Germinal center (tissue), 1 donor: ENCODE data around the gene MICAL3.

Experiments
- DNase-seq: peaks from one replicate; pipeline ENCODE4 v3.0.0; 2012; ENCODE audit warnings: mixed read lengths, low spot score

MICAL3 gene

GRCh38 chr22:17868771-17869170 is 155.6 kb downstream of the MICAL3 start:
- no peak for DNase-seq

- DNase-seq = no peak
Observed at GRCh38 chr22:17867160-17867785, 157.1 kb downstream of the MICAL3 start.

GRCh38 chr22:17866621-17867020 is 157.7 kb downstream of the MICAL3 start:
- no peak for DNase-seq

- no peak for DNase-seq
Observed at GRCh38 chr22:17866127-17866526, 158.2 kb downstream of the MICAL3 start.

- no peak for DNase-seq
Observed at GRCh38 chr22:17865183-17866055, 158.9 kb downstream of the MICAL3 start.

GRCh38 chr22:17864398-17865182 is 159.8 kb downstream of the MICAL3 start:
- DNase-seq = no peak

- DNase-seq = no peak
Observed at GRCh38 chr22:17862646-17863181, 161.6 kb downstream of the MICAL3 start.

GRCh38 chr22:17861909-17862308 is 162.5 kb downstream of the MICAL3 start:
- no peak for DNase-seq

- DNase-seq = no peak
Observed at GRCh38 chr22:17860220-17860965, 164.0 kb downstream of the MICAL3 start.

GRCh38 chr22:17858033-17858432 is 166.3 kb downstream of the MICAL3 start:
- no peak for DNase-seq

- no peak for DNase-seq
Observed at GRCh38 chr22:17855572-17856290, 168.6 kb downstream of the MICAL3 start.

GRCh38 chr22:17853073-17853472 is 171.3 kb downstream of the MICAL3 start:
- DNase-seq = no peak

GRCh38 chr22:17851759-17852158 is 172.6 kb downstream of the MICAL3 start:
- DNase-seq = no peak

GRCh38 chr22:17847360-17848078 is 176.8 kb downstream of the MICAL3 start:
- DNase-seq = no peak

- DNase-seq = no peak
Observed at GRCh38 chr22:17846326-17846992, 177.9 kb downstream of the MICAL3 start.

- no peak for DNase-seq
Observed at GRCh38 chr22:17845790-17846189, 178.6 kb downstream of the MICAL3 start.

- no peak for DNase-seq
Observed at GRCh38 chr22:17845327-17845726, 179.0 kb downstream of the MICAL3 start.

- no peak for DNase-seq
Observed at GRCh38 chr22:17844150-17844549, 180.2 kb downstream of the MICAL3 start.

- no peak for DNase-seq
Observed at GRCh38 chr22:17842386-17842785, 182.0 kb downstream of the MICAL3 start.

- no peak for DNase-seq
Observed at GRCh38 chr22:17841836-17842235, 182.5 kb downstream of the MICAL3 start.
